ENCODE data around the gene PCMTD2. TPM values are rescaled to one million over a fixed set of nuclear protein-coding genes. Genes with fewer than 3 reads are reported as not detected.
"Not testable (repeated sequence)": the region's sequence is repeated elsewhere in the genome, so short reads cannot be mapped to it uniquely, and the experiment has no call there.

The PCMTD2 gene
- total RNA-seq, 1 donor from 2014 or later: 42.2 TPM

GRCh38 chr20:64256282-64256935 is 861 bp downstream of the PCMTD2 start:
- intact Hi-C loops (cut with micrococcal nuclease): no loop called here

- intact Hi-C loops (cut with micrococcal nuclease): no loop called here
Measured at GRCh38 chr20:64257107-64257757, 1.7 kb downstream of the PCMTD2 start.

GRCh38 chr20:64258071-64258823 is 2.7 kb downstream of the PCMTD2 start:
- intact Hi-C loops (cut with micrococcal nuclease): no loop called here

GRCh38 chr20:64260239-64260638 is 4.7 kb downstream of the PCMTD2 start:
- intact Hi-C loops (cut with micrococcal nuclease): no loop called here

GRCh38 chr20:64261138-64261537 is 5.6 kb downstream of the PCMTD2 start:
- intact Hi-C loops (cut with micrococcal nuclease): no loop called here

- intact Hi-C loops (cut with micrococcal nuclease): no loop called here
Measured at GRCh38 chr20:64264091-64264490, 8.5 kb downstream of the PCMTD2 start.

GRCh38 chr20:64265201-64265600 is 9.7 kb downstream of the PCMTD2 start:
- intact Hi-C loops (cut with micrococcal nuclease): no loop called here

GRCh38 chr20:64266988-64267387 is 11.4 kb downstream of the PCMTD2 start:
- intact Hi-C loops (cut with micrococcal nuclease): no loop called here

- intact Hi-C loops (cut with micrococcal nuclease): no loop called here
Measured at GRCh38 chr20:64268174-64268573, 12.6 kb downstream of the PCMTD2 start.

- intact Hi-C loops (cut with micrococcal nuclease): no loop called here
Measured at GRCh38 chr20:64269604-64270411, 14.3 kb downstream of the PCMTD2 start.

GRCh38 chr20:64271636-64272035 is 16.1 kb downstream of the PCMTD2 start:
- intact Hi-C loops (cut with micrococcal nuclease): no loop called here

- intact Hi-C loops (cut with micrococcal nuclease): no loop called here
Measured at GRCh38 chr20:64273109-64273508, 17.6 kb downstream of the PCMTD2 start.

GRCh38 chr20:64276817-64277216 is 21.3 kb downstream of the PCMTD2 start:
- intact Hi-C loops (cut with micrococcal nuclease): no loop called here

- intact Hi-C loops (cut with micrococcal nuclease): no loop called here
Measured at GRCh38 chr20:64277571-64278316, 22.2 kb downstream of the PCMTD2 start.

- intact Hi-C loops (cut with micrococcal nuclease): no loop called here
Measured at GRCh38 chr20:64278317-64278681, 22.8 kb downstream of the PCMTD2 start.

GRCh38 chr20:64279826-64280459 is 24.4 kb downstream of the PCMTD2 start:
- intact Hi-C loops (cut with micrococcal nuclease): no loop called here

GRCh38 chr20:64280460-64280843 is 24.9 kb downstream of the PCMTD2 start:
- intact Hi-C loops (cut with micrococcal nuclease): no loop called here

GRCh38 chr20:64283646-64284045 is 28.1 kb downstream of the PCMTD2 start:
- intact Hi-C loops (cut with micrococcal nuclease): no loop called here

- intact Hi-C loops (cut with micrococcal nuclease): not testable (repeated sequence)
Measured at GRCh38 chr20:64285579-64286446, 30.3 kb downstream of the PCMTD2 start.
